ENCODE measurements around the gene LMBRD1. TPM values are rescaled to one million over a fixed set of nuclear protein-coding genes. Genes with fewer than 3 reads are reported as not detected.
A peak's percentile ranks its signal among the peaks of the same experiment; 100 is the strongest.

LMBRD1 gene
- total RNA-seq, 6 donors from 2014 or later = 24.5 to 104 (median 55.9) TPM

- no peak for DNase-seq
- no peak for ATAC-seq (ENCODE audit: low FRiP score in 2 of 2)
- 58 to 62% methylated on average over 3 of the region's 3 CpGs for WGBS, 2 donors
Observed at GRCh38 chr6:69816569-69816968, 19.8 kb upstream of the LMBRD1 start.

GRCh38 chr6:69816026-69816425, 19.2 kb upstream of the LMBRD1 start:
- TF ChIP-seq POLR2A (IDR thresholded peaks at IDR 0.05) (no peak), EP300 (IDR thresholded peaks at IDR 0.05) (no peak), CTCF (IDR thresholded peaks at IDR 0.05) (no peak), POLR2AphosphoS5 (IDR thresholded peaks at IDR 0.05) (no peak)
- H3K27me3 ChIP-seq = no peaks in the 10 kb centered on the region
- DNase-seq (no peak), ATAC-seq (ENCODE audit: low FRiP score in 2 of 2) (no peak)
- no peaks in the 10 kb centered on the region for H3K9me3 ChIP-seq
- WGBS, 2 donors = 96 to 100% methylated on average over 1 of the region's 1 CpG
- no peaks in the 10 kb centered on the region for H3K36me3 ChIP-seq
- peaks cover 0 to 8% (median 0%) of the 10 kb centered on the region in 4 donors for H3K4me1 ChIP-seq
- H3K4me3 ChIP-seq = no peak overlapping the region
- no peak overlapping the region for H3K27ac ChIP-seq

More at GRCh38 chr6:69816569-69816968, 19.8 kb upstream of the LMBRD1 start:
- no peaks in the 10 kb centered on the region for H3K9me3 ChIP-seq
- no peaks in the 10 kb centered on the region for H3K27me3 ChIP-seq
- no peak for TF ChIP-seq EP300 (IDR thresholded peaks at IDR 0.05)
- no peak for TF ChIP-seq POLR2AphosphoS5 (IDR thresholded peaks at IDR 0.05)
- no peak for TF ChIP-seq CTCF (IDR thresholded peaks at IDR 0.05)
- no peak for TF ChIP-seq POLR2A (IDR thresholded peaks at IDR 0.05)
- no peak overlapping the region for H3K27ac ChIP-seq
- H3K4me3 ChIP-seq = no peak overlapping the region
- H3K4me1 ChIP-seq = peaks cover 0 to 8% (median 0%) of the 10 kb centered on the region in 4 donors
- H3K36me3 ChIP-seq = no peaks in the 10 kb centered on the region

GRCh38 chr6:69813508-69813907, 16.7 kb upstream of the LMBRD1 start:
- Histone ChIP-seq H3K4me1 (peaks cover 0 to 8% (median 0%) of the 10 kb centered on the region in 4 donors), H3K36me3 (no peaks in the 10 kb centered on the region), H3K27ac (peak overlapping the region in 1 of 4 donors; percentile 33), H3K27me3 (no peaks in the 10 kb centered on the region), H3K4me3 (no peak overlapping the region), H3K9me3 (no peaks in the 10 kb centered on the region)
- no peak for DNase-seq
- ATAC-seq (ENCODE audit: low FRiP score in 2 of 2) = peak in 1 of 2 donors; percentile 73
- TF ChIP-seq EP300 (IDR thresholded peaks at IDR 0.05) (no peak), POLR2AphosphoS5 (IDR thresholded peaks at IDR 0.05) (no peak), POLR2A (IDR thresholded peaks at IDR 0.05) (no peak), CTCF (IDR thresholded peaks at IDR 0.05) (no peak)
- 55 to 65% methylated on average over 1 of the region's 1 CpG for WGBS, 2 donors

GRCh38 chr6:69812746-69813427, 16.1 kb upstream of the LMBRD1 start:
- no peaks in the 10 kb centered on the region for H3K36me3 ChIP-seq
- no peaks in the 10 kb centered on the region for H3K27me3 ChIP-seq
- H3K4me3 ChIP-seq = no peak overlapping the region
- no peak overlapping the region for H3K27ac ChIP-seq
- TF ChIP-seq POLR2AphosphoS5 (IDR thresholded peaks at IDR 0.05) = no peak
- TF ChIP-seq CTCF (IDR thresholded peaks at IDR 0.05) = no peak
- no peak for TF ChIP-seq POLR2A (IDR thresholded peaks at IDR 0.05)
- TF ChIP-seq EP300 (IDR thresholded peaks at IDR 0.05) = no peak
- DNase-seq (no peak), ATAC-seq (ENCODE audit: low FRiP score in 2 of 2) (no peak)
- H3K4me1 ChIP-seq = peaks cover 0 to 8% (median 0%) of the 10 kb centered on the region in 4 donors
- 58 to 60% methylated on average over 4 of the region's 4 CpGs for WGBS, 2 donors
- H3K9me3 ChIP-seq = no peaks in the 10 kb centered on the region

GRCh38 chr6:69802995-69803394, 6.2 kb upstream of the LMBRD1 start:
- 73 to 75% methylated on average over 4 of the region's 4 CpGs for WGBS, 2 donors
- no peaks in the 10 kb centered on the region for H3K36me3 ChIP-seq
- H3K27ac ChIP-seq = no peak overlapping the region
- no peak for TF ChIP-seq POLR2AphosphoS5 (IDR thresholded peaks at IDR 0.05)
- no peak for TF ChIP-seq EP300 (IDR thresholded peaks at IDR 0.05)
- no peak for TF ChIP-seq POLR2A (IDR thresholded peaks at IDR 0.05)
- no peak for TF ChIP-seq CTCF (IDR thresholded peaks at IDR 0.05)
- ATAC-seq (ENCODE audit: low FRiP score in 2 of 2) (no peak), DNase-seq (no peak)
- no peaks in the 10 kb centered on the region for H3K27me3 ChIP-seq
- no peak overlapping the region for H3K4me3 ChIP-seq
- no peaks in the 10 kb centered on the region for H3K9me3 ChIP-seq
- H3K4me1 ChIP-seq = no peaks in the 10 kb centered on the region
